ENCODE measurements around the gene PHF10.

- TF ChIP-seq CTCF (IDR thresholded peaks at IDR 0.05) (no peak), POLR2A (IDR thresholded peaks at IDR 0.05) (no peak), EP300 (IDR thresholded peaks at IDR 0.05) (no peak), POLR2AphosphoS5 (IDR thresholded peaks at IDR 0.05) (no peak)
Measured at GRCh38 chr6:169763308-169763707, 39.0 kb upstream of the PHF10 start.
